A549 treated with Mapracorat at 1 μM for 4 hours (cell line): ENCODE results near the gene AHR. TPM values are rescaled to one million over a fixed set of nuclear protein-coding genes. Genes with fewer than 3 reads are reported as not detected.

Source experiments
- total RNA-seq: library from RNA; stranded (reverse); fragments of 200-300 nt; extraction: Qiagen RNA extraction; gene quantifications from 5 replicates; pipeline ENCODE4 v1.2.3, GENCODE V29; 2022

The AHR gene
- 7.3 to 10.9 TPM (median 9.0 TPM) in 5 replicates for total RNA-seq

DNA sequence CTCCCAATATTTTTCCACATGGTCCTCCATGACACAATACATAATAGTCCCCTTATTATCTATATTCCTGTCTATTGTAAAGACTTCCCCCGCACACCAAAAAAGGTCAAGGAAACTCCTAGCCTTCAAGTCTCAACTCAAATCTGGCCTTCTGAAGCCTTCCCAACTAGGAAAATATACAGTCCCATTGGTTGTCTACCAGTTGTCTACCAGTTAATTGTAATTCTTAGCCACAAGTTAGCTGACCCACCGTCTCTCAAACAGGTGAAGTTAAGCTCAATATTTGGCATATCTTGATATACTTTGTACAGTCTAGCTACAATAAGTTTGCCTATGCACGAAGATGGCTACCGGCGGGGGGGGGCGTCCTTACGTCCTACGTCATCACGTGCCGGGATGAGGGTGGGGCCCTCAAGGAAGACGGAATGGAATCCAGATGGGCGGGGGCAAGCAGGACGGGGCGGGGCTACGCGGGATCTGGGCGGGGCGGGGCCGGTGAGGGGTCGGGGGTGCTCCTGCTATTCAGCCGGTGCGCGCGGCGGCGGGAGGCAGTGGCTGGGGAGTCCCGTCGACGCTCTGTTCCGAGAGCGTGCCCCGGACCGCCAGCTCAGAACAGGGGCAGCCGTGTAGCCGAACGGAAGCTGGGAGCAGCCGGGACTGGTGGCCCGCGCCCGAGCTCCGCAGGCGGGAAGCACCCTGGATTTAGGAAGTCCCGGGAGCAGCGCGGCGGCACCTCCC is at the start of gene AHR:
Gene AHR, plus strand, starts transcription at position 551 of the 738 bp plus-strand sequence. CDS start 613 bp downstream, outside the sequence.

